H7 (cell line): ENCODE data around the gene ANAPC13. TPM values are rescaled to one million over a fixed set of nuclear protein-coding genes. Genes with fewer than 3 reads are reported as not detected.

Experiments used
- DNase-seq: peaks from one replicate; pipeline ENCODE4 v3.0.0; 2012
- H3K27me3 ChIP-seq: 2 replicates; pipeline ENCODE4 v1.6.0; 2011; ENCODE audit warnings: mild to moderate bottlenecking, low read length; ENCODE audit not compliant: control insufficient read depth, insufficient read depth
- H3K36me3 ChIP-seq: replicated peaks from 2 replicates; pipeline ENCODE4 v1.5.1; 2011; ENCODE audit warnings: low read length; ENCODE audit not compliant: control insufficient read depth, insufficient read depth
- H3K4me3 ChIP-seq: 2 replicates; pipeline ENCODE4 v1.5.1; 2011; ENCODE audit warnings: low read depth, mild to moderate bottlenecking, control low read depth, low read length, moderate library complexity; ENCODE audit not compliant: insufficient read depth
- total RNA-seq: library from RNA; depleted of rRNA; stranded (reverse); fragments of >200 nt; shearing (Covaris generic); gene quantifications from 2 replicates; pipeline ENCODE4 v1.2.3, GENCODE V29; 2014

The ANAPC13 gene
- total RNA-seq, 1 experiment from 2014 or later = 44.7 TPM

- H3K4me3 ChIP-seq = no peak overlapping the region
- H3K27me3 ChIP-seq = no peaks in the 10 kb centered on the region
- peak; percentile 72 for DNase-seq
- H3K36me3 ChIP-seq = no peaks in the 10 kb centered on the region
Measured at GRCh38 chr3:134453631-134454030, 32.2 kb downstream of the ANAPC13 start.

DNA sequence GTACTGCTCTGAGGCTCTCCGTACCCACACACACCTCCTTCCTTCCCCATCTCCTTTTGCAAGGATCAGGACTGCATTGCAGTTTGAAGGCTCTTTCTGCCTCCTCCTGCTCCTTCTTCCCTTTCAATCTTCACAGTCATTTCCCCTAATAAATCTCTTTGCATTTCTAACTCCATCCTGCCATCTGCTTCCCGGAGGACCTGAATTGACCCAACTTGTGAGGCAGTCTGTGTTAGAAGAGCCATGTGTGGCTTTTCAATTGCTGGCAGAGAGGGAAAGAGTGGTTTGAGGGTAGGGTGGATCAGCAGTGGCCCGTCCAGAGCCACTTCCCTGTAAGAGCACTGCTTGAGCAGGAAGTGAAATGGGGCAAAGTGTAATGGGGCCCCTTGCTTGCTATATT lies 35.8 kb downstream of the ANAPC13 start:
- DNase-seq = no peak
- no peaks in the 10 kb centered on the region for H3K36me3 ChIP-seq
- no peak overlapping the region for H3K4me3 ChIP-seq
- H3K27me3 ChIP-seq = no peaks in the 10 kb centered on the region

DNA sequence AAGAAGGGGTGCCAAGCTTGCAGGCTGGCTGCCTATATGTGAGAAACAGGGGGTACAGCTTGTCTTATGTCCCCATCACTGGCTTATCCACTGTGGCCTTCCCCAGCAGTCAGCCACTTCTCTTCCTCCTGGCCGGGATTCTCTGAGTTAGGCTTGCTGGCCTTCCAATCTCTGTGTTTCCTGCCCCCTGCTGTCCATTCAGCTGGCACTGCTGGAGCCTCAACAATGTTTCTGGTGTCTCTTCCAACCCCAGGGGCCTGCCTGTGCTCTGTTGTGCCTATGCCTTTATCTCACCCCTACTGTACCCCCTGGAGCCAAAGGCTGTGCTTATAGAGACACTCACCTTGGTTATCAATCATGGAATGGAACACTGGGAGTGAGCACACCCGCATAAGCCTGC lies 36.5 kb downstream of the ANAPC13 start:
- no peak overlapping the region for H3K4me3 ChIP-seq
- DNase-seq = peak; percentile 70
- no peaks in the 10 kb centered on the region for H3K27me3 ChIP-seq
- no peaks in the 10 kb centered on the region for H3K36me3 ChIP-seq

DNA sequence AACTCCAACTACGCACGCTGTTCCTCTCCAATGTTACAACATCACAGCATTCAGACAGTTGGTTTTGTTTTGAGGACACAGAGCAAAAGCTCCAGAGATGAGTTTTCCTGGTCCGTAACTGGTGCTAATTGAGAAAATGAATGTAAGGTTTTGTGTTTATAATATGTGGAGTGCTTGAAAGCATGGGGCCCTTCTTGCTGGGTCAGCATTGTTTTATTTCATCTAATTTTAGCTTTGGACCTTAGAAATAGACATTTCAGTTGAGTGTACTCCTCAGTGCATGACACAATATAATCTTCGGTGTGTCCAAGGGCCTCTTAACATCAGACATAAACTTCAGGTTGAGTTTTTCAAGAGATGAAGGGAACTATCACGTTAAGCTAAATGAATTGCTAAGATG lies 37.1 kb downstream of the ANAPC13 start:
- Histone ChIP-seq H3K4me3 (no peak overlapping the region), H3K27me3 (no peaks in the 10 kb centered on the region), H3K36me3 (no peaks in the 10 kb centered on the region)
- no peak for DNase-seq

GRCh38 chr3:134447351-134447750 lies 38.4 kb downstream of the ANAPC13 start:
- DNase-seq = no peak
- H3K36me3 ChIP-seq = no peaks in the 10 kb centered on the region
- no peaks in the 10 kb centered on the region for H3K27me3 ChIP-seq
- H3K4me3 ChIP-seq = no peak overlapping the region

GRCh38 chr3:134446800-134447199 lies 39.0 kb downstream of the ANAPC13 start:
- DNase-seq = no peak
- Histone ChIP-seq H3K36me3 (no peaks in the 10 kb centered on the region), H3K27me3 (no peaks in the 10 kb centered on the region), H3K4me3 (no peak overlapping the region)

GRCh38 chr3:134445636-134446035 lies 40.1 kb downstream of the ANAPC13 start:
- DNase-seq = no peak
- Histone ChIP-seq H3K27me3 (no peaks in the 10 kb centered on the region), H3K36me3 (no peaks in the 10 kb centered on the region), H3K4me3 (no peak overlapping the region)

- Histone ChIP-seq H3K36me3 (no peaks in the 10 kb centered on the region), H3K27me3 (no peaks in the 10 kb centered on the region), H3K4me3 (no peak overlapping the region)
- no peak for DNase-seq
Measured at GRCh38 chr3:134445095-134445494, 40.7 kb downstream of the ANAPC13 start.

DNA sequence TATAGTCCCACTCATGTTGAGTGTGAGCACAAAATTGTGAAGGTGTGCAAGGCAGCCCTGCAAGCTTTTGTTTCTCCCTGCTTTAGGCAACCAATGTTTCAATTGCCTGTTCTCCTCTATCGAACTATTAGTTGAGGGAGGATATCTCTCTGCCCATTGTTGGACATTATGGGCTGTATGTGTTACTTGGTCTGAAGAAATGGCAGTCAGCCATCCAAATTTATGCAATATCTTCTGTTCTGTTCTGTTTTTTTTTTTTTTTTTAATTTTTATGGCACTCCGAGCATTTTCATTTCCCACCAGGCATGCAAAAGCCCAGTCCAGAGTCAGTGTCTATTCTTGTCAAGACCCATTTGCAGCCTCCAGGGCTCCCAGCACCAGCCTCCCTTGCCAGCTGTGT lies 44.0 kb downstream of the ANAPC13 start:
- H3K36me3 ChIP-seq = no peaks in the 10 kb centered on the region
- no peak overlapping the region for H3K4me3 ChIP-seq
- no peak for DNase-seq
- H3K27me3 ChIP-seq = no peaks in the 10 kb centered on the region

DNA sequence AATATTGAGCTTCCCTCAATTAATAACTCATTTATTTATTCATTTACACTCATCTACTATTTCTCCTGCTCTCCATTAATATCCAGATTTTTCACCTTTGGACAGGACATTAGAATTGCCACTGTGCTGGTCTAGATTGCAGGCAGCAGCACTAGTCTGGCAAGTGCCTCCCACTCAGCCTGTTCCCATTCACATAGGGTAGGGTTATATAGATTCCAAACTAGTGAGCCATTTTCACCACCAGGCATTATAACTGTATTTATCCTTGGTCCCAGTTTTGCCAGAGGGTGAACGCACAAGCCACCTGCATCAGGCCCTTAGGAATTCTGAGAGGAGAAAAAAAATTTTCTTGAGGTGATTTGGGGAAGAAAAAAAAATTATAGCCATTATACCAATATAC lies 44.5 kb downstream of the ANAPC13 start:
- Histone ChIP-seq H3K36me3 (no peaks in the 10 kb centered on the region), H3K27me3 (no peaks in the 10 kb centered on the region), H3K4me3 (no peak overlapping the region)
- no peak for DNase-seq

DNA sequence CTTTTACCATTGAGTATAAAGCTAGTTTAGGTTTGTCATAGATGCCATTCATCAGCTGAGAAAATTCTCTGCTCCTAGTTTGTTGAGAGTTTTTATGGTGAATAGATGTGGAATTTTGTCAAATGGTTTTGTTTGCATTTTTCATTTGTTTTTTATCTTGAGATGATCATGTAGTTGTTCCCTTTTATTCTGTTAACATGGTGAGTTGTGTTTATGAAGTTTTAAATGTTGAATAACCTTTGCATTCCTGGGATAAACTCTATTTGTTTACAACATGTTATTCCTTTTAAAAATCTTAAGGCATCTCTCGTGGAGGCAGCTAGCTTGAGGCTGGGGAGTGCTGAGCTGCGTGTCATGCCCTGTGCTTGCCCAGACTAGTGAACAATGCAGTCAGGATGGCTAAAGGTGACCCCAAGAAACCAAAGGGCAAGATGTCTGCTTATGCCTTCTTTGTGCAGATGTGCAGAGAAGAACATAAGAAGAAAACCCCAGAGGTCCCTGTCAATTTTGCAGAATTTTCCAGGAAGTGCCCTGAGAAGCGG lies 48.5 kb downstream of the ANAPC13 start:
- DNase-seq = no peak
- H3K4me3 ChIP-seq = no peak overlapping the region
- no peaks in the 10 kb centered on the region for H3K36me3 ChIP-seq
- H3K27me3 ChIP-seq = no peaks in the 10 kb centered on the region

- Histone ChIP-seq H3K36me3 (no peaks in the 10 kb centered on the region), H3K27me3 (no peaks in the 10 kb centered on the region), H3K4me3 (no peak overlapping the region)
- DNase-seq = no peak
Measured at GRCh38 chr3:134432236-134432635, 53.5 kb downstream of the ANAPC13 start.

DNA sequence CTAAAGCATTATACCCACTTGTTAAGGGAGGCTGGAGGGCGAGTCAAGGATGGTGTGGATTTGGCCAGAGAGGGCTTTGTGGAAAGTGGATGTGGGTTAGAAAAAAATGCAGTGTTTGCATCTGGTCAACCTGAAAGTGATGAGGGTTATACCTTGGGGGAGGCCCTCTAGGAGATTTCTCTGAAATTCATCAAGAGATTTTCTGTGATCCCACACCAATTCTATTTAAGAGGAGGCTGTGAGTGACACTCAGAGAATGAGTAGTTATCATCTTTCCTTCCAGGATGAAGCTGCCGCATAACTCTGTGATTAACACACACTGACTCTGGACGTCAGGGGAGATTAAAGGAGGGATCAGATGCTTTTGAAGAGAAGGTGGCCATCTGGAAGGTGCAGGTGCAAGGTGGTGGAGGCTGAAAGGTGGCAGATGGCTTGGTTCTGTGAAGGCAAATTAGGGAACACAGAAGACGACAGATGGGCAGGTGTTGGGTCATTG lies 54.8 kb downstream of the ANAPC13 start:
- no peak overlapping the region for H3K4me3 ChIP-seq
- no peaks in the 10 kb centered on the region for H3K36me3 ChIP-seq
- no peak for DNase-seq
- H3K27me3 ChIP-seq = no peaks in the 10 kb centered on the region

- Histone ChIP-seq H3K36me3 (no peaks in the 10 kb centered on the region), H3K4me3 (no peak overlapping the region), H3K27me3 (no peaks in the 10 kb centered on the region)
- no peak for DNase-seq
Measured at GRCh38 chr3:134430174-134430573, 55.6 kb downstream of the ANAPC13 start.

- no peak overlapping the region for H3K4me3 ChIP-seq
- no peak for DNase-seq
- H3K36me3 ChIP-seq = no peaks in the 10 kb centered on the region
- H3K27me3 ChIP-seq = no peaks in the 10 kb centered on the region
Measured at GRCh38 chr3:134428401-134428800, 57.4 kb downstream of the ANAPC13 start.
